ENCODE results near the gene CHRM1. TPM values are rescaled to one million over a fixed set of nuclear protein-coding genes. Genes with fewer than 3 reads are reported as not detected.

Gene CHRM1
- total RNA-seq, 4 donors from 2014 or later = not detected

GRCh38 chr11:62895501-62895900 lies 25.7 kb downstream of the CHRM1 start:
- no peak overlapping the region for H3K27ac ChIP-seq
- no peaks in the 10 kb centered on the region for H3K9me3 ChIP-seq
- H3K36me3 ChIP-seq = no peaks in the 10 kb centered on the region
- TF ChIP-seq POLR2A (IDR thresholded peaks at IDR 0.05) (no peak), CTCF (IDR thresholded peaks at IDR 0.05) (no peak)
- H3K4me1 ChIP-seq = no peaks in the 10 kb centered on the region
- no peak overlapping the region for H3K4me3 ChIP-seq (replicated peaks in 1 of 3)
- 75 to 77% methylated on average over 6 of the region's 6 CpGs for WGBS, 2 donors
- DNase-seq = no peak
- H3K27me3 ChIP-seq = no peaks in the 10 kb centered on the region
- intact Hi-C loops (cut with DNase I) = no loop called here

GRCh38 chr11:62892077-62892922 lies 28.9 kb downstream of the CHRM1 start:
- peaks cover 23 to 24% of the 10 kb centered on the region in 2 donors for H3K36me3 ChIP-seq
- H3K27me3 ChIP-seq = no peaks in the 10 kb centered on the region
- intact Hi-C loops (cut with DNase I) = no loop called here
- no peaks in the 10 kb centered on the region for H3K4me1 ChIP-seq
- no peak overlapping the region for H3K27ac ChIP-seq
- no peaks in the 10 kb centered on the region for H3K9me3 ChIP-seq
- TF ChIP-seq CTCF (IDR thresholded peaks at IDR 0.05) = no peak
- TF ChIP-seq POLR2A (IDR thresholded peaks at IDR 0.05) = no peak
- WGBS, 2 donors = 90 to 91% methylated on average over 10 of the region's 10 CpGs
- DNase-seq = no peak
- no peak overlapping the region for H3K4me3 ChIP-seq (replicated peaks in 1 of 3)

GRCh38 chr11:62889484-62890437 lies 31.4 kb downstream of the CHRM1 start:
- Histone ChIP-seq H3K9me3 (no peaks in the 10 kb centered on the region), H3K27ac (peak overlapping the region in 1 of 3 donors; percentile 17), H3K27me3 (no peaks in the 10 kb centered on the region), H3K4me3 (replicated peaks in 1 of 3) (no peak overlapping the region), H3K36me3 (peaks cover 49% of the 10 kb centered on the region in 2 donors), H3K4me1 (peaks cover 0 to 17% of the 10 kb centered on the region in 2 donors)
- no peak for TF ChIP-seq POLR2A (IDR thresholded peaks at IDR 0.05)
- no peak for TF ChIP-seq CTCF (IDR thresholded peaks at IDR 0.05)
- no peak for DNase-seq
- WGBS, 2 donors = 72 to 78% methylated on average over 11 of the region's 11 CpGs
- intact Hi-C loops (cut with DNase I) = no loop called here

- WGBS, 2 donors = 73 to 74% methylated on average over 2 of the region's 2 CpGs
- Histone ChIP-seq H3K27ac (no peak overlapping the region), H3K36me3 (peaks cover 54 to 56% of the 10 kb centered on the region in 2 donors), H3K27me3 (no peaks in the 10 kb centered on the region), H3K9me3 (no peaks in the 10 kb centered on the region), H3K4me3 (replicated peaks in 1 of 3) (no peak overlapping the region), H3K4me1 (peaks cover 0 to 22% of the 10 kb centered on the region in 2 donors)
- intact Hi-C loops (cut with DNase I) = no loop called here
- DNase-seq = no peak
- TF ChIP-seq POLR2A (IDR thresholded peaks at IDR 0.05) = no peak
- TF ChIP-seq CTCF (IDR thresholded peaks at IDR 0.05) = no peak
These were observed 32.1 kb downstream of the CHRM1 start for GRCh38 chr11:62889126-62889483.

Measured in thyroid gland (tissue), 4 donors.